ENCODE data around the gene HSBP1. TPM values are rescaled to one million over a fixed set of nuclear protein-coding genes. Genes with fewer than 3 reads are reported as not detected.

Gene HSBP1
- total and polyA plus RNA-seq, 2 of the 13 experiments (the other 11 are each of a cell fraction or from before 2014, with no cell fraction given), result 249 to 292 TPM

GRCh38 chr16:83807710-83808572 lies at the start of gene HSBP1 (continued):
- TF ChIP-seq ZNF407 (CRISPR knock-in tag; IDR thresholded peaks at IDR 0.05; ENCODE audit: not compliant biosample characterization) (peak; percentile 6), MTERF4 (CRISPR knock-in tag; IDR thresholded peaks at IDR 0.05) (0 out of 2 replicates have a peak, but pooled peaks have one; percentile 43), SMAD3 (CRISPR knock-in tag; IDR thresholded peaks at IDR 0.05) (peak; percentile 67; the same call in 1 of the 2 replicates), ZNF737 (CRISPR knock-in tag; IDR thresholded peaks at IDR 0.05; ENCODE audit: borderline replicate concordance) (no peak), NFKB2 (CRISPR knock-in tag; IDR thresholded peaks at IDR 0.05; ENCODE audit: borderline replicate concordance) (peak; percentile 74; the same call in 1 of the 2 replicates), HMGA1 (CRISPR knock-in tag; conservative IDR thresholded peaks at IDR 0.05) (no peak), NR2F2 (IDR thresholded peaks at IDR 0.05; ENCODE audit: borderline replicate concordance, low read depth) (no peak), ZBTB3 (CRISPR knock-in tag; IDR thresholded peaks at IDR 0.05; ENCODE audit: borderline replicate concordance, low read depth) (no peak), ARNT (IDR thresholded peaks at IDR 0.05) (no peak), CHCHD3 (CRISPR knock-in tag; IDR thresholded peaks at IDR 0.05) (no peak), SPEN (CRISPR knock-in tag; IDR thresholded peaks at IDR 0.05; ENCODE audit: low read depth) (peak; percentile 92), RFX5 (IDR thresholded peaks at IDR 0.05; ENCODE audit: low read depth, low read length) (no peak), ZFYVE20 (CRISPR knock-in tag; IDR thresholded peaks at IDR 0.05; ENCODE audit: borderline replicate concordance, low read depth) (no peak), HNF1B (CRISPR knock-in tag; IDR thresholded peaks at IDR 0.05) (peak; percentile 3; the same call in 1 of the 2 replicates), SOX6 (IDR thresholded peaks at IDR 0.05) (no peak), SOX6 (CRISPR knock-in tag; IDR thresholded peaks at IDR 0.05) (0 out of 2 replicates have a peak, but pooled peaks have one; percentile 14), BRCA1 (CRISPR knock-in tag; IDR thresholded peaks at IDR 0.05) (peak; percentile 64; the same call in 1 of the 2 replicates), ZNF101 (CRISPR knock-in tag; IDR thresholded peaks at IDR 0.05; ENCODE audit: borderline replicate concordance, low read depth) (no peak), ZNF773 (CRISPR knock-in tag; IDR thresholded peaks at IDR 0.05; ENCODE audit: borderline replicate concordance) (peak; percentile 76; the same call in 1 of the 2 replicates)
